ENCODE data around the gene TTN. TPM values are rescaled to one million over a fixed set of nuclear protein-coding genes. Genes with fewer than 3 reads are reported as not detected.

The TTN gene
- total and polyA plus RNA-seq, 2 donors (not counting 1 experiment from before 2014, with no cell fraction given) = 0.14 to 0.33 TPM

DNA sequence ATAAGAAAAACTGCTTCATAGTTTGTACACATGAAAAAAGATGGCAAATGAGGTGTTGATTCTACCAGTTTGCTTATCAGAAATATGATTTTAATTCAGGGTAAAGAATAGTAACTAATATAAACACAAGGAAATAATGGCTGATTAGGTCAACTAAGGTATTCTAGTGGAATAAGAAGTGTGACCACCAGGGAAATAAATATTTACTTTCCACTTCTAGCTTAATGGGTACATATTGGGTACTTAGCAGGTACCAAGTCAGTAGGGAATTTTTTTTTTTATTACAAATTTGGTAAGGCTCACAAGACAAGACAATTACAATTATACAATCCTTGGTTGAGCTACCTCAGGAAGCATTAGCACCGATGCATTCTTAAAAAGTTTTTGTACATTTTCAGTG is 191.3 kb downstream of the TTN start:
- Histone ChIP-seq H3K36me3 (ENCODE audit: control insufficient read depth, insufficient read depth, low read length) (no peaks in the 10 kb centered on the region), H3K27ac (ENCODE audit: insufficient read depth, low read length) (no peak overlapping the region), H3K27me3 (ENCODE audit: control insufficient read depth, insufficient read depth, low read length) (no peaks in the 10 kb centered on the region), H3K9ac (ENCODE audit: insufficient read depth, low read length) (no peak overlapping the region), H3K4me3 (replicated peaks in 1 of 4; ENCODE audit: control extremely low read depth in 1 of 4, insufficient read depth in 1 of 4, low read depth in 3 of 4, low read length in 4 of 4) (no peak overlapping the region), H4K20me1 (ENCODE audit: control insufficient read depth, extremely low read depth, insufficient read depth, low read length) (no peaks in the 10 kb centered on the region), H3K4me1 (ENCODE audit: control insufficient read depth, extremely low read depth, insufficient read depth, low read length) (no peaks in the 10 kb centered on the region), H3K4me2 (ENCODE audit: extremely low read depth, insufficient read depth, low read length) (no peak overlapping the region), H3K79me2 (ENCODE audit: control insufficient read depth, insufficient read depth, low read length) (no peaks in the 10 kb centered on the region), H3K9me3 (ENCODE audit: control insufficient read depth, insufficient read depth, low read depth, low read length) (no peaks in the 10 kb centered on the region), H2AFZ (ENCODE audit: low read length) (no peak overlapping the region)
- no peak for TF ChIP-seq CTCF (conservative IDR thresholded peaks at IDR 0.05 in 1 of 2, IDR thresholded peaks at IDR 0.05 in 1 of 2; ENCODE audit: low read depth in 1 of 2, low read length in 2 of 2)
- no peak for TF ChIP-seq EZH2 (IDR thresholded peaks at IDR 0.05; ENCODE audit: low read length, missing control alignments)
- no peak for DNase-seq (ENCODE audit: low read depth in 2 of 2)

- Histone ChIP-seq H3K4me1 (ENCODE audit: control insufficient read depth, extremely low read depth, insufficient read depth, low read length) (no peaks in the 10 kb centered on the region), H4K20me1 (ENCODE audit: control insufficient read depth, extremely low read depth, insufficient read depth, low read length) (no peaks in the 10 kb centered on the region), H3K4me3 (replicated peaks in 1 of 4; ENCODE audit: control extremely low read depth in 1 of 4, insufficient read depth in 1 of 4, low read depth in 3 of 4, low read length in 4 of 4) (no peak overlapping the region), H3K79me2 (ENCODE audit: control insufficient read depth, insufficient read depth, low read length) (no peaks in the 10 kb centered on the region), H3K9ac (ENCODE audit: insufficient read depth, low read length) (no peak overlapping the region), H3K4me2 (ENCODE audit: extremely low read depth, insufficient read depth, low read length) (no peak overlapping the region), H2AFZ (ENCODE audit: low read length) (no peak overlapping the region), H3K9me3 (ENCODE audit: control insufficient read depth, insufficient read depth, low read depth, low read length) (no peaks in the 10 kb centered on the region), H3K27ac (ENCODE audit: insufficient read depth, low read length) (no peak overlapping the region), H3K27me3 (ENCODE audit: control insufficient read depth, insufficient read depth, low read length) (no peaks in the 10 kb centered on the region), H3K36me3 (ENCODE audit: control insufficient read depth, insufficient read depth, low read length) (no peaks in the 10 kb centered on the region)
- no peak for DNase-seq (ENCODE audit: low read depth in 2 of 2)
- TF ChIP-seq CTCF (conservative IDR thresholded peaks at IDR 0.05 in 1 of 2, IDR thresholded peaks at IDR 0.05 in 1 of 2; ENCODE audit: low read depth in 1 of 2, low read length in 2 of 2) (no peak), EZH2 (IDR thresholded peaks at IDR 0.05; ENCODE audit: low read length, missing control alignments) (no peak)
Observed at GRCh38 chr2:178602901-178603300, 204.3 kb downstream of the TTN start.

GRCh38 chr2:178592655-178593054 is 214.6 kb downstream of the TTN start:
- DNase-seq (ENCODE audit: low read depth in 2 of 2) = no peak
- no peaks in the 10 kb centered on the region for H4K20me1 ChIP-seq (ENCODE audit: control insufficient read depth, extremely low read depth, insufficient read depth, low read length)
- no peak overlapping the region for H3K9ac ChIP-seq (ENCODE audit: insufficient read depth, low read length)
- no peak overlapping the region for H2AFZ ChIP-seq (ENCODE audit: low read length)
- no peaks in the 10 kb centered on the region for H3K79me2 ChIP-seq (ENCODE audit: control insufficient read depth, insufficient read depth, low read length)
- H3K27ac ChIP-seq (ENCODE audit: insufficient read depth, low read length) = no peak overlapping the region
- TF ChIP-seq EZH2 (IDR thresholded peaks at IDR 0.05; ENCODE audit: low read length, missing control alignments) = no peak
- no peak for TF ChIP-seq CTCF (conservative IDR thresholded peaks at IDR 0.05 in 1 of 2, IDR thresholded peaks at IDR 0.05 in 1 of 2; ENCODE audit: low read depth in 1 of 2, low read length in 2 of 2)
- H3K4me2 ChIP-seq (ENCODE audit: extremely low read depth, insufficient read depth, low read length) = no peak overlapping the region
- no peaks in the 10 kb centered on the region for H3K27me3 ChIP-seq (ENCODE audit: control insufficient read depth, insufficient read depth, low read length)
- H3K4me3 ChIP-seq (replicated peaks in 1 of 4; ENCODE audit: control extremely low read depth in 1 of 4, insufficient read depth in 1 of 4, low read depth in 3 of 4, low read length in 4 of 4) = no peak overlapping the region
- no peaks in the 10 kb centered on the region for H3K9me3 ChIP-seq (ENCODE audit: control insufficient read depth, insufficient read depth, low read depth, low read length)
- H3K4me1 ChIP-seq (ENCODE audit: control insufficient read depth, extremely low read depth, insufficient read depth, low read length) = no peaks in the 10 kb centered on the region
- no peaks in the 10 kb centered on the region for H3K36me3 ChIP-seq (ENCODE audit: control insufficient read depth, insufficient read depth, low read length)

Data from fibroblast of lung (primary cell).